ENCODE data around the gene MAGT1.

The MAGT1 gene

GRCh38 chrX:77814210-77814609 lies 81.0 kb downstream of the MAGT1 start:
- no peak overlapping the region for H3K4me3 ChIP-seq (ENCODE audit: low read depth, low read length)
- TF ChIP-seq CTCF (IDR thresholded peaks at IDR 0.05; ENCODE audit: low read depth, low read length): no peak
- no peak overlapping the region for H3K27ac ChIP-seq
- H3K27me3 ChIP-seq (ENCODE audit: insufficient read depth, low read depth, severe bottlenecking): no peaks in the 10 kb centered on the region
- no peaks in the 10 kb centered on the region for H3K9me3 ChIP-seq (ENCODE audit: severe bottlenecking)
- no peak for DNase-seq
- H3K36me3 ChIP-seq: no peaks in the 10 kb centered on the region

- H3K27me3 ChIP-seq (ENCODE audit: insufficient read depth, low read depth, severe bottlenecking): no peaks in the 10 kb centered on the region
- no peak overlapping the region for H3K4me3 ChIP-seq (ENCODE audit: low read depth, low read length)
- DNase-seq: no peak
- H3K9me3 ChIP-seq (ENCODE audit: severe bottlenecking): no peaks in the 10 kb centered on the region
- no peaks in the 10 kb centered on the region for H3K36me3 ChIP-seq
- TF ChIP-seq CTCF (IDR thresholded peaks at IDR 0.05; ENCODE audit: low read depth, low read length): no peak
- no peak overlapping the region for H3K27ac ChIP-seq
These were observed 93.0 kb downstream of the MAGT1 start for GRCh38 chrX:77802201-77802600.

DNA sequence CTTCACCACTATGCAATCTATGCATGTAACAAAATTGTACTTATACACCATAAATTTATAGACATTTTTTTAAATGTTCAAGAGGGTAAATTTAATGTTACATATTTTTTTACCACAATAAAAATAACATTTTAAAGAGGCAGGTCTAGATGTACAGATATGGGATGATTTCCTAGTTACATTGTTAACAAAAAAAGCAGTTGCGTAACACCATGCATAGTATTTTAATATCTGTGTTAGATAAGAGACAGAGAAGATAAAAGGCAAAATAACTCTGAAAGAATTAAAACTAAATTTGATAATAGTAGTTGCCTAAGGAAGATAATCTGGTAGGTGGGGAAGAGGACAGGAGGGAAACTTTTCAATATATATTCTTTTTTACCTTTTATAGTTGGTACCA lies 100.1 kb downstream of the MAGT1 start:
- DNase-seq: no peak
- no peak overlapping the region for H3K27ac ChIP-seq
- TF ChIP-seq CTCF (IDR thresholded peaks at IDR 0.05; ENCODE audit: low read depth, low read length): no peak
- no peaks in the 10 kb centered on the region for H3K36me3 ChIP-seq
- H3K27me3 ChIP-seq (ENCODE audit: insufficient read depth, low read depth, severe bottlenecking): no peaks in the 10 kb centered on the region
- H3K9me3 ChIP-seq (ENCODE audit: severe bottlenecking): no peaks in the 10 kb centered on the region
- no peak overlapping the region for H3K4me3 ChIP-seq (ENCODE audit: low read depth, low read length)

- Histone ChIP-seq H3K4me3 (ENCODE audit: low read depth, low read length) (no peak overlapping the region), H3K27ac (no peak overlapping the region), H3K36me3 (no peaks in the 10 kb centered on the region), H3K9me3 (ENCODE audit: severe bottlenecking) (no peaks in the 10 kb centered on the region), H3K27me3 (ENCODE audit: insufficient read depth, low read depth, severe bottlenecking) (no peaks in the 10 kb centered on the region)
- no peak for TF ChIP-seq CTCF (IDR thresholded peaks at IDR 0.05; ENCODE audit: low read depth, low read length)
- DNase-seq: no peak
These were observed 101.3 kb downstream of the MAGT1 start for GRCh38 chrX:77793946-77794345.

- Histone ChIP-seq H3K27ac (no peak overlapping the region), H3K4me3 (ENCODE audit: low read depth, low read length) (no peak overlapping the region), H3K27me3 (ENCODE audit: insufficient read depth, low read depth, severe bottlenecking) (peaks cover 4% of the 10 kb centered on the region), H3K36me3 (peaks cover 2% of the 10 kb centered on the region; the same call in 1 of the 2 replicates), H3K9me3 (ENCODE audit: severe bottlenecking) (peaks cover 3% of the 10 kb centered on the region)
- TF ChIP-seq CTCF (IDR thresholded peaks at IDR 0.05; ENCODE audit: low read depth, low read length): no peak
- no peak for DNase-seq
These were observed 107.2 kb downstream of the MAGT1 start for GRCh38 chrX:77788050-77788449.

DNA sequence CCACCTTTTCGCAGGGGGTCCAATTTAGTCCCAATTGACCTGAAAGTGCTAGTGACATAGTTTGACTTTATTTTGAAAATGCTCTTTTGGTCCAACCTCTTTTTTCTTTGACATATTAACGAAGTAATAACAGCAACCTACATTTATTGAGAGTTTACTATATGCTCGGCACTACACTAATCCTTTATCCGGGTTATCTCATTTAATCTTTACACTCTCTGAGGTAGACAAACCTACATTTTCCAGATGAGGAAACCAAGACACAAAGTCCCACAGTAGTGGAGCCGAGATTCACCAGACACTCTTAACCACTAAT lies 108.9 kb downstream of the MAGT1 start:
- peak overlapping the region; percentile 98 for H3K27ac ChIP-seq
- H3K4me3 ChIP-seq (ENCODE audit: low read depth, low read length): peak overlapping the region; percentile 80
- DNase-seq: no peak
- peaks cover 8% of the 10 kb centered on the region for H3K36me3 ChIP-seq
- peaks cover 4% of the 10 kb centered on the region for H3K27me3 ChIP-seq (ENCODE audit: insufficient read depth, low read depth, severe bottlenecking)
- peaks cover 3% of the 10 kb centered on the region for H3K9me3 ChIP-seq (ENCODE audit: severe bottlenecking)
- TF ChIP-seq CTCF (IDR thresholded peaks at IDR 0.05; ENCODE audit: low read depth, low read length): no peak

Measured in WERI-Rb-1 (cell line).